OCI-LY1 (cell line): Measurements from ENCODE around the gene CD226.

Source experiments
- CTCF ChIP-seq: fragments of 200-600 bp; sonication (generic), shearing (Covaris generic); IDR thresholded peaks from 2 replicates; pipeline ENCODE4 v1.5.1; 2017; ENCODE audit warnings: mild to moderate bottlenecking, antibody characterized with exemption, low read length, moderate library complexity, mixed read lengths
- EZH2 ChIP-seq: fragments of 200-600 bp; sonication (generic), shearing (Covaris generic); IDR thresholded peaks from 2 replicates; pipeline ENCODE4 v1.8.0; 2017; ENCODE audit warnings: borderline replicate concordance, mixed run types, mild to moderate bottlenecking, antibody characterized with exemption, low read length, moderate library complexity, mixed read lengths

GRCh38 chr18:69804776-69805501, 142.7 kb downstream of the CD226 start:
- TF ChIP-seq CTCF (no peak), EZH2 (no peak)
